MCF 10A (cell line): ENCODE results near the gene SLC22A8. TPM values are rescaled to one million over a fixed set of nuclear protein-coding genes. Genes with fewer than 3 reads are reported as not detected.
A peak's percentile ranks its signal among the peaks of the same experiment; 100 is the strongest.

Experiments used
- BruUV-seq: library from RNA; stranded (reverse); fragments of 400-500 nt; replicated peaks from 2 replicates; lab custom pipeline; 2021; lab: Mats Ljungman, UMichigan
- CTCF ChIA-PET: fragments of 300-600 bp; sonication (Branson Sonifier 250); formaldehyde crosslinking; extraction: SDS; loops from one replicate; lab custom pipeline; 2021; ENCODE audit warnings: antibody characterized with exemption, inconsistent platforms; lab: Yijun Ruan, JAX
- POLR2A ChIA-PET: fragments of 300-600, 350-650 bp; sonication (Branson Sonifier 250); formaldehyde crosslinking; extraction: SDS; loops from one replicate; lab custom pipeline; 2020; ENCODE audit warnings: antibody characterized with exemption, inconsistent platforms; lab: Yijun Ruan, JAX
- DNase-seq: peaks from one replicate; pipeline ENCODE4 v3.0.0-alpha.2; 2018; ENCODE audit not compliant: unreplicated experiment
- H3K27ac Mint-ChIP-seq: one replicate; pipeline ENCODE4 v1.8.0; 2022; ENCODE audit warnings: mild to moderate bottlenecking, low read depth, mixed read lengths; ENCODE audit not compliant: unreplicated experiment
- H3K27me3 Mint-ChIP-seq: one replicate; pipeline ENCODE4 v1.8.0; 2022; ENCODE audit warnings: mixed read lengths; ENCODE audit not compliant: insufficient read depth, unreplicated experiment
- H3K36me3 Mint-ChIP-seq: one replicate; pipeline ENCODE4 v1.8.0; 2022; ENCODE audit warnings: mild to moderate bottlenecking, moderate library complexity, mixed read lengths; ENCODE audit not compliant: insufficient read depth, unreplicated experiment
- H3K4me1 Mint-ChIP-seq: one replicate; pipeline ENCODE4 v1.8.0; 2022; ENCODE audit warnings: mixed read lengths; ENCODE audit not compliant: insufficient read depth, unreplicated experiment
- H3K4me3 Mint-ChIP-seq: one replicate; pipeline ENCODE4 v1.8.0; 2022; ENCODE audit warnings: mild to moderate bottlenecking, moderate library complexity, mixed read lengths; ENCODE audit not compliant: unreplicated experiment
- H3K9me3 Mint-ChIP-seq: one replicate; pipeline ENCODE4 v1.8.0; 2022; ENCODE audit warnings: mixed read lengths; ENCODE audit not compliant: unreplicated experiment
- intact Hi-C: fragments of 100-400 bp; cut with micrococcal nuclease; formaldehyde crosslinking; loops from 2 replicates; pipeline ENCODE4 v1.14.1; 2022
- total RNA-seq: library from RNA; stranded (reverse); gene quantifications from 2 replicates; pipeline ENCODE4 v1.2.3, GENCODE V29; 2022
- TF ChIP-seq, protein P1 (sequence below): fragments of 200-600 bp; IDR thresholded peaks from one replicate; pipeline ENCODE4 v1.8.0; 2022; ENCODE audit warnings: antibody characterized with exemption, mild to moderate bottlenecking; ENCODE audit not compliant: unreplicated experiment

Gene SLC22A8
- total RNA-seq, 1 experiment from 2014 or later: not detected

DNA sequence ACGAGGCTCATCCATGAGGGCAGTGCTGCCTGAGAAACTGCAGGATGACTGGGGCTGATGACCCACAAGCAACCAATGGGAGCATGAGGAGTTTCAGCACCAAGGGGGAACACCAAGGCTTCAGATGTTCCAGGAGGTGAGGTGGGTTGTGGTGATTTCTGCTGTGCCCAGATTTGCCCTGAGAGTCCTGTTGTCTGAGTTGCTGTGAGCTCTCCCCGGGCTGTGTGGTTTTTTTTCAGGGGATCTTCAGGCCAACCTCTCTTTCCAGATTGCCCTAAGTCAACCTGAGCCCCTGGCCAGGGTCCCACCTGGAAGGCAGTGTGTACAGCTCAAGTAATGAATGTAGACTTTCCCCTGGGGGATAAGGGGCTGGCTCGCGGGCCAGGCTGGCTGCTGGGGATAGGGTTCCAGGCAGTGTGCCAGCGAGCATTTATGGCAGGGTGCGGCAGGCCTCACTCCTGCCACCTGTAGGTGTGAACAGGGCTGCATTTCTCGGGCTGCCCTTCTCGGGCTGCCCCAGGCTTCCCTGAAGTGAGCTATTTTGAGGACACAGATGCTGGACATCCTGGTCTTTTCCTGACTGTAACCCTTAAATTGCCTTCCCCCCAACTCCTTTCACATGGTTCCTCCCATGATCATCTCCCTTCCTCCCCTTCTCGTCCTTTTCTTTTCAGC is 40.7 kb downstream of the SLC22A8 start:
- POLR2A ChIA-PET: no interaction called here
- TF ChIP-seq, protein P1, sequence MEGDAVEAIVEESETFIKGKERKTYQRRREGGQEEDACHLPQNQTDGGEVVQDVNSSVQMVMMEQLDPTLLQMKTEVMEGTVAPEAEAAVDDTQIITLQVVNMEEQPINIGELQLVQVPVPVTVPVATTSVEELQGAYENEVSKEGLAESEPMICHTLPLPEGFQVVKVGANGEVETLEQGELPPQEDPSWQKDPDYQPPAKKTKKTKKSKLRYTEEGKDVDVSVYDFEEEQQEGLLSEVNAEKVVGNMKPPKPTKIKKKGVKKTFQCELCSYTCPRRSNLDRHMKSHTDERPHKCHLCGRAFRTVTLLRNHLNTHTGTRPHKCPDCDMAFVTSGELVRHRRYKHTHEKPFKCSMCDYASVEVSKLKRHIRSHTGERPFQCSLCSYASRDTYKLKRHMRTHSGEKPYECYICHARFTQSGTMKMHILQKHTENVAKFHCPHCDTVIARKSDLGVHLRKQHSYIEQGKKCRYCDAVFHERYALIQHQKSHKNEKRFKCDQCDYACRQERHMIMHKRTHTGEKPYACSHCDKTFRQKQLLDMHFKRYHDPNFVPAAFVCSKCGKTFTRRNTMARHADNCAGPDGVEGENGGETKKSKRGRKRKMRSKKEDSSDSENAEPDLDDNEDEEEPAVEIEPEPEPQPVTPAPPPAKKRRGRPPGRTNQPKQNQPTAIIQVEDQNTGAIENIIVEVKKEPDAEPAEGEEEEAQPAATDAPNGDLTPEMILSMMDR: peak; percentile 56
- intact Hi-C loops: loop anchor here (1.0 kb wide), 1 partner anchor 66 kb away; no protein-coding TSS in a partner anchor
- no peaks in the 10 kb centered on the region for H3K4me1 Mint-ChIP-seq
- no peak overlapping the region for H3K4me3 Mint-ChIP-seq
- H3K27me3 Mint-ChIP-seq: peaks cover 50% of the 10 kb centered on the region
- peak; percentile 61 for DNase-seq
- BruUV-seq: no TSS peak
- CTCF ChIA-PET: interaction anchor here (0.6 to 3.2 kb wide), 16 partner anchors 12 to 1509 kb away, joined by 3 to 26 read pairs (median 4); partner anchors contain the start of gene CHRM1
- no peaks in the 10 kb centered on the region for H3K36me3 Mint-ChIP-seq
- H3K27ac Mint-ChIP-seq: no peak overlapping the region
- no peaks in the 10 kb centered on the region for H3K9me3 Mint-ChIP-seq

DNA sequence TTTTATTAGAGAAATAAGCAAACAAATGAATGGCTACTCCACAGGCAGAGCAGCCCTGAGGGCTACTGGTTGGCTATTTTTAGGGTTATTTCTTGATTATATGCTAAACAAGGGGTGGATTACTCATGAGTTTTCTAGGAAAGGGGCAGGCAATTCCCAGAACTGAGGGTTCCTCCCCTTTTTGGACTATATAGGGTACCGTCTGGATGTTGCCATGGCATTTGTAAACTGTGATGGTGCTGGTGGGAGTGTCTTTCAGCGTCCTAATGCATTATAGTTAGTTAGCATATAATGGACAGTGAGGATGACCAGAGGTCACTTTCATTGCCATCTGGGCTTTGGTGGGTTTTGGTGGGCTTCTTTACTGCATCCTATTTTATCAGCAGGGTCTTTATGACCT is 50.1 kb downstream of the SLC22A8 start:
- no peaks in the 10 kb centered on the region for H3K36me3 Mint-ChIP-seq
- BruUV-seq: no TSS peak
- H3K27me3 Mint-ChIP-seq: peaks cover 68% of the 10 kb centered on the region
- no peak overlapping the region for H3K4me3 Mint-ChIP-seq
- no peak overlapping the region for H3K27ac Mint-ChIP-seq
- TF ChIP-seq, protein P1: no peak
- no peaks in the 10 kb centered on the region for H3K4me1 Mint-ChIP-seq
- no peaks in the 10 kb centered on the region for H3K9me3 Mint-ChIP-seq
- ChIA-PET POLR2A (no interaction called here), CTCF (interaction anchor here (0.7 kb wide), 1 partner anchor 174 kb away, joined by 3 read pairs; no protein-coding TSS in a partner anchor)
- intact Hi-C loops: no loop called here
- DNase-seq: no peak

GRCh38 chr11:62962391-62962790 is 53.2 kb downstream of the SLC22A8 start:
- Mint-ChIP-seq H3K4me3 (no peak overlapping the region), H3K9me3 (no peaks in the 10 kb centered on the region), H3K36me3 (no peaks in the 10 kb centered on the region), H3K4me1 (peaks cover 9% of the 10 kb centered on the region), H3K27me3 (peaks cover 39% of the 10 kb centered on the region), H3K27ac (no peak overlapping the region)
- intact Hi-C loops: no loop called here
- ChIA-PET POLR2A (no interaction called here), CTCF (interaction anchor here (1.0 to 1.4 kb wide), 2 partner anchors 12 to 61 kb away, joined by 3 to 5 read pairs; no protein-coding TSS in a partner anchor)
- BruUV-seq: no TSS peak
- DNase-seq: no peak
- TF ChIP-seq, protein P1: no peak

GRCh38 chr11:62961017-62961570 is 54.5 kb downstream of the SLC22A8 start:
- Mint-ChIP-seq H3K36me3 (no peaks in the 10 kb centered on the region), H3K4me1 (peaks cover 9% of the 10 kb centered on the region), H3K4me3 (no peak overlapping the region), H3K27ac (no peak overlapping the region), H3K9me3 (no peaks in the 10 kb centered on the region), H3K27me3 (peaks cover 26% of the 10 kb centered on the region)
- no peak for DNase-seq
- ChIA-PET CTCF (no interaction called here), POLR2A (no interaction called here)
- intact Hi-C loops: no loop called here
- TF ChIP-seq, protein P1: no peak
- BruUV-seq: no TSS peak
